GM23338 (cell line): ENCODE data around the gene DPP10. TPM values are rescaled to one million over a fixed set of nuclear protein-coding genes. Genes with fewer than 3 reads are reported as not detected.

Experiments used
- ATAC-seq: fragments of 200-7000 bp; cut with Tn5 transposase; 3 replicates; pipeline ENCODE4 v1.9.1; 2020
- DNase-seq: peaks from one replicate; pipeline ENCODE4 v3.0.0-alpha.2; 2015; ENCODE audit warnings: low spot score
- H2AFZ ChIP-seq: fragments of 200-600 bp; sonication (generic); 2 replicates; pipeline ENCODE4 v1.8.0; 2016; ENCODE audit warnings: antibody characterized with exemption, mild to moderate bottlenecking, moderate library complexity
- H3F3A ChIP-seq: fragments of 200-600 bp; sonication (generic); replicated peaks from 2 replicates; pipeline ENCODE4 v1.8.0; 2017; ENCODE audit warnings: antibody characterized with exemption, mixed run types, low read depth
- H3K27ac ChIP-seq: fragments of 200-600 bp; sonication (generic); 2 replicates; pipeline ENCODE4 v1.6.1; 2016; ENCODE audit warnings: low read depth
- H3K27me3 ChIP-seq: fragments of 200-600 bp; sonication (generic); 2 replicates; pipeline ENCODE4 v1.8.0; 2016; ENCODE audit warnings: mild to moderate bottlenecking, mixed run types, moderate library complexity; ENCODE audit not compliant: insufficient read depth
- H3K36me3 ChIP-seq: fragments of 200-600 bp; sonication (generic); 2 replicates; pipeline ENCODE4 v1.8.0; 2016; ENCODE audit warnings: mild to moderate bottlenecking; ENCODE audit not compliant: insufficient read depth
- H3K4me1 ChIP-seq: fragments of 200-600 bp; sonication (generic); 2 replicates; pipeline ENCODE4 v1.8.0; 2016; ENCODE audit warnings: mild to moderate bottlenecking, moderate library complexity; ENCODE audit not compliant: insufficient read depth
- H3K4me2 ChIP-seq: fragments of 200-600 bp; sonication (generic); 2 replicates; pipeline ENCODE4 v1.7.1; 2017; ENCODE audit warnings: mixed run types
- H3K4me3 ChIP-seq: fragments of 200-600 bp; sonication (generic); 2 replicates; pipeline ENCODE4 v1.6.1; 2016; ENCODE audit warnings: mixed run types
- H3K79me2 ChIP-seq: fragments of 200-600 bp; sonication (generic); replicated peaks from 2 replicates; pipeline ENCODE4 v1.8.0; 2017; ENCODE audit warnings: mild to moderate bottlenecking; ENCODE audit not compliant: insufficient read depth
- H3K9me2 ChIP-seq: fragments of 200-600 bp; sonication (generic); 2 replicates; pipeline ENCODE4 v1.8.0; 2017; ENCODE audit not compliant: insufficient read depth
- H4K20me1 ChIP-seq: fragments of 200-600 bp; sonication (generic); replicated peaks from 2 replicates; pipeline ENCODE4 v1.8.0; 2017; ENCODE audit warnings: mild to moderate bottlenecking; ENCODE audit not compliant: insufficient read depth
- H3K27ac Mint-ChIP-seq: 2 replicates; pipeline ENCODE4 v1.8.0; 2020; ENCODE audit warnings: inconsistent platforms, mild to moderate bottlenecking, moderate library complexity, mixed read lengths
- H3K27me3 Mint-ChIP-seq: 3 replicates; pipeline ENCODE4 v1.8.0; 2022; ENCODE audit warnings: low read depth, mild to moderate bottlenecking, moderate library complexity, mixed read lengths, inconsistent platforms; ENCODE audit not compliant: insufficient read depth, poor library complexity
- H3K36me3 Mint-ChIP-seq: 3 replicates; pipeline ENCODE4 v1.8.0; 2021; ENCODE audit warnings: low read depth, mild to moderate bottlenecking, inconsistent platforms, moderate library complexity, mixed read lengths
- H3K4me1 Mint-ChIP-seq: 3 replicates; pipeline ENCODE4 v1.8.0; 2020; ENCODE audit warnings: mild to moderate bottlenecking, inconsistent platforms, mixed read lengths
- H3K4me3 Mint-ChIP-seq: 3 replicates; pipeline ENCODE4 v1.8.0; 2021; ENCODE audit warnings: moderate library complexity, mild to moderate bottlenecking, inconsistent platforms, mixed read lengths
- H3K9me3 Mint-ChIP-seq: 3 replicates; pipeline ENCODE4 v1.8.0; 2020; ENCODE audit warnings: moderate library complexity, mild to moderate bottlenecking, inconsistent platforms, mixed read lengths
- CREB1 ChIP-seq: fragments of 250-450 bp; sonication (Bioruptor Pico); IDR thresholded peaks from 2 replicates; pipeline ENCODE4 v1.5.0; 2020; ENCODE audit warnings: low read depth, mild to moderate bottlenecking, moderate library complexity
- EZH2 ChIP-seq: fragments of 200-600 bp; sonication (generic); IDR thresholded peaks from one replicate; pipeline ENCODE4 v1.8.0; 2017; ENCODE audit warnings: antibody characterized with exemption, mild to moderate bottlenecking, low read depth; ENCODE audit not compliant: unreplicated experiment
- EZH2phosphoT487 ChIP-seq: fragments of 200-600 bp; sonication (generic); IDR thresholded peaks from one replicate; pipeline ENCODE4 v1.8.1; 2018; ENCODE audit warnings: antibody characterized with exemption; ENCODE audit not compliant: unreplicated experiment
- JUNB ChIP-seq: IDR thresholded peaks from one replicate; pipeline ENCODE4 v1.6.1; 2016; ENCODE audit warnings: antibody characterized with exemption; ENCODE audit not compliant: unreplicated experiment
- NANOG ChIP-seq: IDR thresholded peaks from 2 replicates; pipeline ENCODE4 v1.6.1; 2016; ENCODE audit warnings: antibody characterized with exemption, borderline replicate concordance
- POLR2AphosphoS5 ChIP-seq: IDR thresholded peaks from 2 replicates; pipeline ENCODE4 v1.6.1; 2016; ENCODE audit warnings: antibody characterized with exemption, low read depth
- STAT1 ChIP-seq: IDR thresholded peaks from one replicate; pipeline ENCODE4 v1.6.1; 2016; ENCODE audit warnings: antibody characterized with exemption; ENCODE audit not compliant: unreplicated experiment
- ZNF114 ChIP-seq: fragments of 250-450 bp; sonication (Bioruptor Pico); IDR thresholded peaks from 2 replicates; pipeline ENCODE4 v1.5.0; 2020; ENCODE audit warnings: mild to moderate bottlenecking, moderate library complexity
- ZNF331 ChIP-seq: fragments of 250-450 bp; sonication (Bioruptor Pico); IDR thresholded peaks from 2 replicates; pipeline ENCODE4 v1.5.0; 2020; ENCODE audit warnings: low read depth, mild to moderate bottlenecking, moderate library complexity
- polyA plus RNA-seq: library from polyadenylated mRNA; unstranded; fragments of >200 nt; fragmentation: Nextera tagmentation; extraction: Ambion mirVana; gene quantifications from 2 replicates; pipeline ENCODE4 v1.2.1, GENCODE V29; 2016
- total RNA-seq: library from RNA; depleted of rRNA; stranded (reverse); fragments of >200 nt; shearing (Covaris generic); gene quantifications from 2 replicates; pipeline ENCODE4 v1.2.3, GENCODE V29; 2014
- TF ChIP-seq, protein P1 (sequence below): IDR thresholded peaks from one replicate; pipeline ENCODE4 v1.6.1; 2018; ENCODE audit warnings: antibody characterized with exemption; ENCODE audit not compliant: unreplicated experiment
- TF ChIP-seq, protein P2 (sequence below): IDR thresholded peaks from 2 replicates; pipeline ENCODE4 v1.6.1; 2016; ENCODE audit warnings: antibody characterized with exemption
- TF ChIP-seq, protein P3 (sequence below): fragments of 250-450 bp; sonication (Bioruptor Pico); IDR thresholded peaks from 2 replicates; pipeline ENCODE4 v1.5.0; 2020; ENCODE audit warnings: mild to moderate bottlenecking, moderate library complexity
- TF ChIP-seq, protein P4 (sequence below), 2 experiments: fragments of 200-600 bp in 1 of 2; sonication (generic) in 1 of 2; conservative IDR thresholded peaks; 2 replicates each; pipeline versions ENCODE4 v1.5.1 to v1.6.1; 2016 to 2017; ENCODE audit warnings: antibody characterized with exemption in 2 of 2, low read depth in 2 of 2, mild to moderate bottlenecking in 2 of 2, moderate library complexity in 1 of 2

Gene DPP10
- total and polyA plus RNA-seq, 2 experiments from 2014 or later, result 3.6 to 14.8 TPM

DNA sequence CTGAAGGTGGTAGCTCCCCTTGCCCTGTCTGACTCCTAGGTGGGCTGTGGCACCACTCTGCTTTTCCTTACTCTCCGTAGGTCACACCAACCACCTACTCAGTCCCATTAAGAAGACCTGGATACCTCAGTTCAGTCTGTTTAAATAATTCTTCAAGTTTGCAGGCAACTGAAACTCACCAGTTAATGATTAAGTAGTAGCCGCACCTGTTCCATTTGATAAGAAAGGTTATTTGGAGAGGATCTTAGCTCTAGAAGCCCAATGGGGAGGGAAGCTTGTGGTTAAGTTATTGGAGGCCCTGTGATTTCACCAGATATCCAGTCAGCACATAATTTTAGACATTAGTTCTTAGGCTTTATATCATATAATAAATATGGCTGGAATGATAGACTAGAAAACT, 1193.0 kb downstream of the DPP10 start:
- peaks cover 15% of the 10 kb centered on the region for H3K36me3 Mint-ChIP-seq
- TF ChIP-seq, protein P1, sequence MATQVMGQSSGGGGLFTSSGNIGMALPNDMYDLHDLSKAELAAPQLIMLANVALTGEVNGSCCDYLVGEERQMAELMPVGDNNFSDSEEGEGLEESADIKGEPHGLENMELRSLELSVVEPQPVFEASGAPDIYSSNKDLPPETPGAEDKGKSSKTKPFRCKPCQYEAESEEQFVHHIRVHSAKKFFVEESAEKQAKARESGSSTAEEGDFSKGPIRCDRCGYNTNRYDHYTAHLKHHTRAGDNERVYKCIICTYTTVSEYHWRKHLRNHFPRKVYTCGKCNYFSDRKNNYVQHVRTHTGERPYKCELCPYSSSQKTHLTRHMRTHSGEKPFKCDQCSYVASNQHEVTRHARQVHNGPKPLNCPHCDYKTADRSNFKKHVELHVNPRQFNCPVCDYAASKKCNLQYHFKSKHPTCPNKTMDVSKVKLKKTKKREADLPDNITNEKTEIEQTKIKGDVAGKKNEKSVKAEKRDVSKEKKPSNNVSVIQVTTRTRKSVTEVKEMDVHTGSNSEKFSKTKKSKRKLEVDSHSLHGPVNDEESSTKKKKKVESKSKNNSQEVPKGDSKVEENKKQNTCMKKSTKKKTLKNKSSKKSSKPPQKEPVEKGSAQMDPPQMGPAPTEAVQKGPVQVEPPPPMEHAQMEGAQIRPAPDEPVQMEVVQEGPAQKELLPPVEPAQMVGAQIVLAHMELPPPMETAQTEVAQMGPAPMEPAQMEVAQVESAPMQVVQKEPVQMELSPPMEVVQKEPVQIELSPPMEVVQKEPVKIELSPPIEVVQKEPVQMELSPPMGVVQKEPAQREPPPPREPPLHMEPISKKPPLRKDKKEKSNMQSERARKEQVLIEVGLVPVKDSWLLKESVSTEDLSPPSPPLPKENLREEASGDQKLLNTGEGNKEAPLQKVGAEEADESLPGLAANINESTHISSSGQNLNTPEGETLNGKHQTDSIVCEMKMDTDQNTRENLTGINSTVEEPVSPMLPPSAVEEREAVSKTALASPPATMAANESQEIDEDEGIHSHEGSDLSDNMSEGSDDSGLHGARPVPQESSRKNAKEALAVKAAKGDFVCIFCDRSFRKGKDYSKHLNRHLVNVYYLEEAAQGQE, result no peak
- TF ChIP-seq EZH2 (no peak), NANOG (no peak), EZH2phosphoT487 (no peak), JUNB (no peak), ZNF331 (CRISPR knock-in tag) (no peak), STAT1 (no peak), CREB1 (CRISPR knock-in tag) (no peak), ZNF114 (no peak), POLR2AphosphoS5 (no peak)
- TF ChIP-seq, protein P2, sequence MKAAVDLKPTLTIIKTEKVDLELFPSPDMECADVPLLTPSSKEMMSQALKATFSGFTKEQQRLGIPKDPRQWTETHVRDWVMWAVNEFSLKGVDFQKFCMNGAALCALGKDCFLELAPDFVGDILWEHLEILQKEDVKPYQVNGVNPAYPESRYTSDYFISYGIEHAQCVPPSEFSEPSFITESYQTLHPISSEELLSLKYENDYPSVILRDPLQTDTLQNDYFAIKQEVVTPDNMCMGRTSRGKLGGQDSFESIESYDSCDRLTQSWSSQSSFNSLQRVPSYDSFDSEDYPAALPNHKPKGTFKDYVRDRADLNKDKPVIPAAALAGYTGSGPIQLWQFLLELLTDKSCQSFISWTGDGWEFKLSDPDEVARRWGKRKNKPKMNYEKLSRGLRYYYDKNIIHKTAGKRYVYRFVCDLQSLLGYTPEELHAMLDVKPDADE, result no peak
- TF ChIP-seq, protein P3, sequence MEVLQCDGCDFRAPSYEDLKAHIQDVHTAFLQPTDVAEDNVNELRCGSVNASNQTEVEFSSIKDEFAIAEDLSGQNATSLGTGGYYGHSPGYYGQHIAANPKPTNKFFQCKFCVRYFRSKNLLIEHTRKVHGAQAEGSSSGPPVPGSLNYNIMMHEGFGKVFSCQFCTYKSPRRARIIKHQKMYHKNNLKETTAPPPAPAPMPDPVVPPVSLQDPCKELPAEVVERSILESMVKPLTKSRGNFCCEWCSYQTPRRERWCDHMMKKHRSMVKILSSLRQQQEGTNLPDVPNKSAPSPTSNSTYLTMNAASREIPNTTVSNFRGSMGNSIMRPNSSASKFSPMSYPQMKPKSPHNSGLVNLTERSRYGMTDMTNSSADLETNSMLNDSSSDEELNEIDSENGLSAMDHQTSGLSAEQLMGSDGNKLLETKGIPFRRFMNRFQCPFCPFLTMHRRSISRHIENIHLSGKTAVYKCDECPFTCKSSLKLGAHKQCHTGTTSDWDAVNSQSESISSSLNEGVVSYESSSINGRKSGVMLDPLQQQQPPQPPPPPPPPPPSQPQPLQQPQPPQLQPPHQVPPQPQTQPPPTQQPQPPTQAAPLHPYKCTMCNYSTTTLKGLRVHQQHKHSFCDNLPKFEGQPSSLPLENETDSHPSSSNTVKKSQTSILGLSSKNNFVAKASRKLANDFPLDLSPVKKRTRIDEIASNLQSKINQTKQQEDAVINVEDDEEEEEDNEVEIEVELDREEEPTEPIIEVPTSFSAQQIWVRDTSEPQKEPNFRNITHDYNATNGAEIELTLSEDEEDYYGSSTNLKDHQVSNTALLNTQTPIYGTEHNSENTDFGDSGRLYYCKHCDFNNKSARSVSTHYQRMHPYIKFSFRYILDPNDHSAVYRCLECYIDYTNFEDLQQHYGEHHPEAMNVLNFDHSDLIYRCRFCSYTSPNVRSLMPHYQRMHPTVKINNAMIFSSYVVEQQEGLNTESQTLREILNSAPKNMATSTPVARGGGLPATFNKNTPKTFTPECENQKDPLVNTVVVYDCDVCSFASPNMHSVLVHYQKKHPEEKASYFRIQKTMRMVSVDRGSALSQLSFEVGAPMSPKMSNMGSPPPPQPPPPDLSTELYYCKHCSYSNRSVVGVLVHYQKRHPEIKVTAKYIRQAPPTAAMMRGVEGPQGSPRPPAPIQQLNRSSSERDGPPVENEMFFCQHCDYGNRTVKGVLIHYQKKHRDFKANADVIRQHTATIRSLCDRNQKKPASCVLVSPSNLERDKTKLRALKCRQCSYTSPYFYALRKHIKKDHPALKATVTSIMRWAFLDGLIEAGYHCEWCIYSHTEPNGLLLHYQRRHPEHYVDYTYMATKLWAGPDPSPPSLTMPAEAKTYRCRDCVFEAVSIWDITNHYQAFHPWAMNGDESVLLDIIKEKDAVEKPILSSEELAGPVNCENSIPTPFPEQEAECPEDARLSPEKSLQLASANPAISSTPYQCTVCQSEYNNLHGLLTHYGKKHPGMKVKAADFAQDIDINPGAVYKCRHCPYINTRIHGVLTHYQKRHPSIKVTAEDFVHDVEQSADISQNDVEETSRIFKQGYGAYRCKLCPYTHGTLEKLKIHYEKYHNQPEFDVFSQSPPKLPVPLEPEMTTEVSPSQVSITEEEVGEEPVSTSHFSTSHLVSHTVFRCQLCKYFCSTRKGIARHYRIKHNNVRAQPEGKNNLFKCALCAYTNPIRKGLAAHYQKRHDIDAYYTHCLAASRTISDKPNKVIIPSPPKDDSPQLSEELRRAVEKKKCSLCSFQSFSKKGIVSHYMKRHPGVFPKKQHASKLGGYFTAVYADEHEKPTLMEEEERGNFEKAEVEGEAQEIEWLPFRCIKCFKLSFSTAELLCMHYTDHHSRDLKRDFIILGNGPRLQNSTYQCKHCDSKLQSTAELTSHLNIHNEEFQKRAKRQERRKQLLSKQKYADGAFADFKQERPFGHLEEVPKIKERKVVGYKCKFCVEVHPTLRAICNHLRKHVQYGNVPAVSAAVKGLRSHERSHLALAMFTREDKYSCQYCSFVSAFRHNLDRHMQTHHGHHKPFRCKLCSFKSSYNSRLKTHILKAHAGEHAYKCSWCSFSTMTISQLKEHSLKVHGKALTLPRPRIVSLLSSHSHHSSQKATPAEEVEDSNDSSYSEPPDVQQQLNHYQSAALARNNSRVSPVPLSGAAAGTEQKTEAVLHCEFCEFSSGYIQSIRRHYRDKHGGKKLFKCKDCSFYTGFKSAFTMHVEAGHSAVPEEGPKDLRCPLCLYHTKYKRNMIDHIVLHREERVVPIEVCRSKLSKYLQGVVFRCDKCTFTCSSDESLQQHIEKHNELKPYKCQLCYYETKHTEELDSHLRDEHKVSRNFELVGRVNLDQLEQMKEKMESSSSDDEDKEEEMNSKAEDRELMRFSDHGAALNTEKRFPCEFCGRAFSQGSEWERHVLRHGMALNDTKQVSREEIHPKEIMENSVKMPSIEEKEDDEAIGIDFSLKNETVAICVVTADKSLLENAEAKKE (CRISPR knock-in tag), result no peak
- TF ChIP-seq, protein P4, sequence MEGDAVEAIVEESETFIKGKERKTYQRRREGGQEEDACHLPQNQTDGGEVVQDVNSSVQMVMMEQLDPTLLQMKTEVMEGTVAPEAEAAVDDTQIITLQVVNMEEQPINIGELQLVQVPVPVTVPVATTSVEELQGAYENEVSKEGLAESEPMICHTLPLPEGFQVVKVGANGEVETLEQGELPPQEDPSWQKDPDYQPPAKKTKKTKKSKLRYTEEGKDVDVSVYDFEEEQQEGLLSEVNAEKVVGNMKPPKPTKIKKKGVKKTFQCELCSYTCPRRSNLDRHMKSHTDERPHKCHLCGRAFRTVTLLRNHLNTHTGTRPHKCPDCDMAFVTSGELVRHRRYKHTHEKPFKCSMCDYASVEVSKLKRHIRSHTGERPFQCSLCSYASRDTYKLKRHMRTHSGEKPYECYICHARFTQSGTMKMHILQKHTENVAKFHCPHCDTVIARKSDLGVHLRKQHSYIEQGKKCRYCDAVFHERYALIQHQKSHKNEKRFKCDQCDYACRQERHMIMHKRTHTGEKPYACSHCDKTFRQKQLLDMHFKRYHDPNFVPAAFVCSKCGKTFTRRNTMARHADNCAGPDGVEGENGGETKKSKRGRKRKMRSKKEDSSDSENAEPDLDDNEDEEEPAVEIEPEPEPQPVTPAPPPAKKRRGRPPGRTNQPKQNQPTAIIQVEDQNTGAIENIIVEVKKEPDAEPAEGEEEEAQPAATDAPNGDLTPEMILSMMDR (conservative IDR thresholded peaks at IDR 0.05; ENCODE audit: low read depth in 2 of 2), result no peak
- H3K27ac Mint-ChIP-seq, result no peak overlapping the region
- no peak overlapping the region for H3K4me3 ChIP-seq
- H3K36me3 ChIP-seq, result no peaks in the 10 kb centered on the region
- H3K79me2 ChIP-seq, result no peaks in the 10 kb centered on the region
- ATAC-seq, result no peak
- no peak overlapping the region for H2AFZ ChIP-seq
- no peak for DNase-seq
- no peak overlapping the region for H3K27ac ChIP-seq
- no peaks in the 10 kb centered on the region for H4K20me1 ChIP-seq
- H3K4me1 ChIP-seq, result no peaks in the 10 kb centered on the region
- peaks cover 7% of the 10 kb centered on the region for H3K4me1 Mint-ChIP-seq
- no peaks in the 10 kb centered on the region for H3F3A ChIP-seq
- H3K4me2 ChIP-seq, result no peak overlapping the region
- H3K27me3 ChIP-seq, result no peaks in the 10 kb centered on the region
- H3K9me3 Mint-ChIP-seq, result peaks cover 20% of the 10 kb centered on the region
- no peaks in the 10 kb centered on the region for H3K27me3 Mint-ChIP-seq
- H3K9me2 ChIP-seq, result no peaks in the 10 kb centered on the region; the same call in 1 of the 2 replicates
- no peak overlapping the region for H3K4me3 Mint-ChIP-seq
